ENCODE results near the gene NDUFS6. TPM values are rescaled to one million over a fixed set of nuclear protein-coding genes. Genes with fewer than 3 reads are reported as not detected.

The NDUFS6 gene
- total RNA-seq, 2 donors from 2014 or later: 12.5 to 41.9 TPM

DNA sequence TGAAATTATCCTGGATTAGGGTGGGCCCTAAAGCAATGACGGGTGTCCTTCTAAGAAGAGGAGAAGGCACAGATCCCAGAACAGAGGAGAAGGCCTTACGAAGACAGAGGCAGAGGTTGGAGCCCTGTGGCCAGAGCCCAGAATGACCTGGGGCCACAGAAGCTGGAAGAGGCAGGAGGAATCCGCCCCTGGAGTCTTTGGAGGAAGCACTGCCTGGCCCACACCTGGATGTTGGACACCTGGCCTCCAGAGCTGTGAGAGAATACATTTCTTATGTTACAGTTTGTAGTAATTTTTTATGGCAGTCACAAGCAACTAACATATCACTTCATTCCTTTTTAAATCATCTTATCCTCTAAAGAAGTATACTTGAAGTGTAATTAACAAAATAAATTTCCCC is 10.0 kb upstream of the NDUFS6 start:
- Histone ChIP-seq H3K27ac (no peak overlapping the region), H3K4me3 (no peak overlapping the region), H3K4me1 (no peaks in the 10 kb centered on the region), H3K9me3 (no peaks in the 10 kb centered on the region), H3K27me3 (no peaks in the 10 kb centered on the region), H3K36me3 (replicated peaks in 1 of 2; ENCODE audit: insufficient read depth in 1 of 2, low read depth in 2 of 2) (no peaks in the 10 kb centered on the region)
- intact Hi-C loops (cut with DNase I): no loop called here
- no peak for ATAC-seq
- TF ChIP-seq, protein P1, sequence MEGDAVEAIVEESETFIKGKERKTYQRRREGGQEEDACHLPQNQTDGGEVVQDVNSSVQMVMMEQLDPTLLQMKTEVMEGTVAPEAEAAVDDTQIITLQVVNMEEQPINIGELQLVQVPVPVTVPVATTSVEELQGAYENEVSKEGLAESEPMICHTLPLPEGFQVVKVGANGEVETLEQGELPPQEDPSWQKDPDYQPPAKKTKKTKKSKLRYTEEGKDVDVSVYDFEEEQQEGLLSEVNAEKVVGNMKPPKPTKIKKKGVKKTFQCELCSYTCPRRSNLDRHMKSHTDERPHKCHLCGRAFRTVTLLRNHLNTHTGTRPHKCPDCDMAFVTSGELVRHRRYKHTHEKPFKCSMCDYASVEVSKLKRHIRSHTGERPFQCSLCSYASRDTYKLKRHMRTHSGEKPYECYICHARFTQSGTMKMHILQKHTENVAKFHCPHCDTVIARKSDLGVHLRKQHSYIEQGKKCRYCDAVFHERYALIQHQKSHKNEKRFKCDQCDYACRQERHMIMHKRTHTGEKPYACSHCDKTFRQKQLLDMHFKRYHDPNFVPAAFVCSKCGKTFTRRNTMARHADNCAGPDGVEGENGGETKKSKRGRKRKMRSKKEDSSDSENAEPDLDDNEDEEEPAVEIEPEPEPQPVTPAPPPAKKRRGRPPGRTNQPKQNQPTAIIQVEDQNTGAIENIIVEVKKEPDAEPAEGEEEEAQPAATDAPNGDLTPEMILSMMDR (IDR thresholded peaks at IDR 0.05): no peak
- no peak for TF ChIP-seq POLR2A (IDR thresholded peaks at IDR 0.05)
- DNase-seq: no peak
- WGBS, 2 donors: 52 to 58% methylated on average over 3 of the region's 3 CpGs

DNA sequence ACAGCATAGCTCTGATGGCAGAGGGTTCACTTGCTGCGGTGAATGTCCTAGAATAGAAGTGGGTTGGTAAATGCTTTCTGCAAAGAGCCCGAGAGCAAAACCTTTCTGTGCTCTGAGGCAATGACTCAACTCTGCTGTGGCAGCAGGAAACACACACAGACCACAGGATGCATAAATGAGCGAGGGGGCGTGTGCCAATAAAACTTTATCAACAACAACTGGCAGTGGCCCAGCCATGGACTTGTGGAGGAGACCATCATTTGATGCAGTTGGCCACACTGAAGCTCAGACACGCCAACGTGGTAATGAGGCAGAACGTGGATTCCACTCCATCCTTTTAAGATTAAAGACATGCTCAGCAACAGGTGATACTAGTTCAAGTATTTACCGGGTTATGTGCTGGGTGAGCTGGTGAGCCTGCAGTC is 8.4 kb upstream of the NDUFS6 start:
- Histone ChIP-seq H3K4me3 (no peak overlapping the region), H3K27me3 (no peaks in the 10 kb centered on the region), H3K36me3 (replicated peaks in 1 of 2; ENCODE audit: insufficient read depth in 1 of 2, low read depth in 2 of 2) (peaks cover 0 to 2% of the 10 kb centered on the region in 2 donors), H3K9me3 (no peaks in the 10 kb centered on the region), H3K27ac (no peak overlapping the region), H3K4me1 (peaks cover 7% of the 10 kb centered on the region)
- no peak for DNase-seq
- intact Hi-C loops (cut with DNase I): no loop called here
- TF ChIP-seq, protein P1 (IDR thresholded peaks at IDR 0.05): no peak
- no peak for TF ChIP-seq POLR2A (IDR thresholded peaks at IDR 0.05)
- ATAC-seq: no peak
- 60 to 83% methylated on average over 8 of the region's 8 CpGs for WGBS, 2 donors

GRCh38 chr5:1793301-1793740 is 7.9 kb upstream of the NDUFS6 start:
- Histone ChIP-seq H3K9me3 (no peaks in the 10 kb centered on the region), H3K27me3 (no peaks in the 10 kb centered on the region), H3K4me1 (peaks cover 11% of the 10 kb centered on the region), H3K36me3 (replicated peaks in 1 of 2; ENCODE audit: insufficient read depth in 1 of 2, low read depth in 2 of 2) (peaks cover 0 to 2% of the 10 kb centered on the region in 2 donors), H3K4me3 (no peak overlapping the region), H3K27ac (no peak overlapping the region)
- DNase-seq (no peak), ATAC-seq (no peak)
- TF ChIP-seq, protein P1 (IDR thresholded peaks at IDR 0.05): no peak
- intact Hi-C loops (cut with DNase I): no loop called here
- 64 to 82% methylated on average over 10 of the region's 10 CpGs for WGBS, 2 donors

- intact Hi-C loops (cut with DNase I): no loop called here
- ATAC-seq (no peak), DNase-seq (no peak)
- Histone ChIP-seq H3K27me3 (no peaks in the 10 kb centered on the region), H3K36me3 (replicated peaks in 1 of 2; ENCODE audit: insufficient read depth in 1 of 2, low read depth in 2 of 2) (peaks cover 0 to 2% of the 10 kb centered on the region in 2 donors), H3K9me3 (no peaks in the 10 kb centered on the region), H3K27ac (no peak overlapping the region), H3K4me3 (no peak overlapping the region), H3K4me1 (peaks cover 18% of the 10 kb centered on the region)
- TF ChIP-seq, protein P1 (IDR thresholded peaks at IDR 0.05): no peak
- TF ChIP-seq POLR2A (IDR thresholded peaks at IDR 0.05): no peak
- WGBS, 2 donors: 83 to 91% methylated on average over 27 to 33 of the region's 33 CpGs
These were observed 7.0 kb upstream of the NDUFS6 start for GRCh38 chr5:1793966-1794900.

Data from body of pancreas (tissue), 4 donors.